Measurements from ENCODE around the gene NTSR1. TPM values are rescaled to one million over a fixed set of nuclear protein-coding genes. Genes with fewer than 3 reads are reported as not detected.

Gene NTSR1
- total RNA-seq, 1 experiment from 2014 or later = 44.1 TPM

GRCh38 chr20:62661647-62662046, 47.0 kb upstream of the NTSR1 start:
- no peak for ATAC-seq
- Histone ChIP-seq H3K9me3 (ENCODE audit: control insufficient read depth, insufficient read depth, low read depth, low read length) (no peaks in the 10 kb centered on the region), H3K27me3 (ENCODE audit: control insufficient read depth, insufficient read depth, low read length) (no peaks in the 10 kb centered on the region), H3K4me1 (ENCODE audit: control insufficient read depth, insufficient read depth, low read length) (peaks cover 84% of the 10 kb centered on the region), H3K36me3 (ENCODE audit: control insufficient read depth, insufficient read depth, low read length) (0 out of 2 replicates have a peak, but pooled peaks cover 3% of the 10 kb centered on the region), H3K4me3 (ENCODE audit: low read depth in 2 of 2, low read length in 2 of 2) (no peak overlapping the region), H3K27ac (ENCODE audit: low read length) (peak overlapping the region; percentile 80)
- in situ Hi-C loops (cut with HindIII; ENCODE audit: low pct_unique_long_range_greater_than_20kb, low sequenced_read_pairs) (no loop called here), intact Hi-C loops (cut with micrococcal nuclease; ENCODE audit: unreplicated experiment) (no loop called here)
- ChIA-PET POLR2A (no interaction called here), CTCF (no interaction called here)
- BruUV-seq (replicated peaks) = no TSS peak
- no peak for TF ChIP-seq TCF7L2 (IDR thresholded peaks at IDR 0.05; ENCODE audit: low read depth, low read length)
- no peak for TF ChIP-seq SIN3A (IDR thresholded peaks at IDR 0.05; ENCODE audit: borderline replicate concordance, insufficient read depth, low read depth, low read length)
- no peak for DNase-seq (ENCODE audit: low read depth, low spot score)

- H3K4me1 ChIP-seq (ENCODE audit: control insufficient read depth, insufficient read depth, low read length) = peaks cover 84% of the 10 kb centered on the region
- ChIA-PET CTCF (no interaction called here), POLR2A (interaction anchor here (0.6 kb wide), 1 partner anchor 10 kb away, joined by 3 read pairs; no protein-coding TSS in a partner anchor)
- no peak for DNase-seq (ENCODE audit: low read depth, low spot score)
- TF ChIP-seq POLR2AphosphoS5 (IDR thresholded peaks at IDR 0.05; ENCODE audit: low read depth, low read length) (no peak), CTCF (IDR thresholded peaks at IDR 0.05) (no peak), TCF7L2 (IDR thresholded peaks at IDR 0.05; ENCODE audit: low read depth, low read length) (no peak), SIN3A (IDR thresholded peaks at IDR 0.05; ENCODE audit: borderline replicate concordance, insufficient read depth, low read depth, low read length) (no peak), REST (IDR thresholded peaks at IDR 0.05; ENCODE audit: insufficient read depth in 1 of 2, low read depth in 2 of 2, low read length in 1 of 2) (no peak)
- H3K4me3 ChIP-seq (ENCODE audit: low read depth in 2 of 2, low read length in 2 of 2) = no peak overlapping the region
- ATAC-seq = no peak
- peak overlapping the region; percentile 80 for H3K27ac ChIP-seq (ENCODE audit: low read length)
- intact Hi-C loops (cut with micrococcal nuclease; ENCODE audit: unreplicated experiment) (no loop called here), in situ Hi-C loops (cut with HindIII; ENCODE audit: low pct_unique_long_range_greater_than_20kb, low sequenced_read_pairs) (no loop called here)
- H3K9me3 ChIP-seq (ENCODE audit: control insufficient read depth, insufficient read depth, low read depth, low read length) = no peaks in the 10 kb centered on the region
- H3K27me3 ChIP-seq (ENCODE audit: control insufficient read depth, insufficient read depth, low read length) = no peaks in the 10 kb centered on the region
- no TSS peak for BruUV-seq (replicated peaks)
- 0 out of 2 replicates have a peak, but pooled peaks cover 3% of the 10 kb centered on the region for H3K36me3 ChIP-seq (ENCODE audit: control insufficient read depth, insufficient read depth, low read length)
These were observed 46.2 kb upstream of the NTSR1 start for GRCh38 chr20:62662422-62662821.

Measured in Panc1 (cell line).